ENCODE measurements around the gene TRAPPC10. TPM values are rescaled to one million over a fixed set of nuclear protein-coding genes. Genes with fewer than 3 reads are reported as not detected.

Gene TRAPPC10
- total RNA-seq, 4 donors from 2014 or later, result 17.9 to 32.9 (median 23.1) TPM

DNA sequence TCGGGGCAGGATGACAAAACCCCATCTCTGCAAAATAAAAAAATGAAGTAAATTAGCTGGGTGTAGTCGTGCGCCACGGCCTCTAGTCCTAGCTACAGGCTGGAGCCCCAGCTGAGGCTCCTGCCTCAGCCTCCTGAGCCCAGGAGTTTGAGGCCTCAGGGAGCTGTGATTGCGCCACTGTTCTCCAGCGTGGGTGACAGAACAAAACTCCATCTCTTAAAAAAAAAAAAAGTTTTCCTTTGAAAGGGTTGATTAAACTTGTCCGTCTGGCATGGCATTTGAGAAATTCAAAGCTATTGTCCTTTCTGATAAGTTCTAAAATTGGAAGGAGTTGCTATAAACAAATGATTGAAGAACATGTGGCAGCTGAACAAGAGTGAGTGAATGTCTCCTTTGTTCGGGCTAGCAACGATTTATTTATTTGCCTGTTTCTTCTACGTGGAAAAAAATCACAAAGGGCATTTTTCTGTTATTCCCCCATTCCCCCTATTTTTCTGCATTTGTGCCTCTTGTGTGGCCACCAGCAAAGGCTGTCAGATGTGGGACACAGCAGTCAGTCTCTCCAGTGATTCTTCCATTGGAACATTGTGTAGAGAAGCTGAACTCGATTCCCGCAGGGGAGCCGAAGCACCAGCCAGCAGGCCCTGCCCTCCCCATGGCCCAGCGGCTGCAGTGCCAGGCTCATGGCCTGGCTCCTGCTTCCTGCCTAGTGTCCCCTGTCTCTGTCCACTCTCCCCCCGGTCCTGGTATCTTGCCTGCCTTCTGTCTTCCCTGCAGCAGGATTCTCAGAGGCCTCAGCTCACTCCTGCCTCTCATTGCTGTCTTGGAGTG, 73.6 kb downstream of the TRAPPC10 start:
- no peaks in the 10 kb centered on the region for H3K4me1 ChIP-seq
- ATAC-seq, result no peak
- H3K9me3 ChIP-seq, result no peaks in the 10 kb centered on the region

DNA sequence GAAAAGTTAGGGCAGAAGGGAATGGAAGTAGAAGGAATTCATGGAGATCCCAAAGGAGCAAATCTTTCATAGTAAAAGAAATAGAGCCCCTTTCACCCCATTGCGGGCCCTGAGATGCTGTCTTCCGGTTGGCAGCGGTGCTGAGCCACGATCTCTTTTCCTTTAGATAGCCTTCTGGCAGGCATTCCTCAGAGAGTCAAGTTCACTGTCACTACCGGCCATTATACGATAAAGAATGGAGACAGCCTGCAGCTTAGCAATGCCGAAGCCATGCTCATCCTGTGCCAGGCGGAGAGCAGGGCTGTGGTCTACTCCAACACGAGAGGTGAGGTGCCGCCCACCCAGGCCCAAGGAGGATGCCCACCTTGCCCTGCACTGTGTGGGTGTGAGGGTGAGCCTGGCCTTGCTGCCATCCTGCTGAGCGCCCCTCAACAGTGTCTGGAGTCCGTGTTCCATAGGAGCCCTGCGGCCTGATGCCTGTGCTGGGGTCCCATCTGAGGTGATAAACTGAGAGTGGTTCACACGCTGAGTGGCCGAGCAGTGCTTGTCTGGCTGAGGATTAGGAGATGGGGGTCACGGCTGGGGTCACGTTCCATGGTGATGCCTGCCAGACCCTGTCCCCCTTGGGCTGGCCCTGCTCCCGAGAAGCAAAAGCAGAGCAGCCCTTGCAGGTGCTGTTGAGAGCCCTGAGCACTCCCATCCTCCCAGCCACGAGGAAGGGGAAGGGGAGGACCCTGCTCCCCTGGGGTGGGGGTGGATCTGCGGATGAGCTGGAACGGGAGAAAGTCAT, 74.7 kb downstream of the TRAPPC10 start:
- H3K27me3 ChIP-seq, result no peaks in the 10 kb centered on the region
- H3K36me3 ChIP-seq, result peaks cover 0 to 88% of the 10 kb centered on the region in 2 donors
- no peak for TF ChIP-seq POLR2A (IDR thresholded peaks at IDR 0.05)
- TF ChIP-seq, protein P1, sequence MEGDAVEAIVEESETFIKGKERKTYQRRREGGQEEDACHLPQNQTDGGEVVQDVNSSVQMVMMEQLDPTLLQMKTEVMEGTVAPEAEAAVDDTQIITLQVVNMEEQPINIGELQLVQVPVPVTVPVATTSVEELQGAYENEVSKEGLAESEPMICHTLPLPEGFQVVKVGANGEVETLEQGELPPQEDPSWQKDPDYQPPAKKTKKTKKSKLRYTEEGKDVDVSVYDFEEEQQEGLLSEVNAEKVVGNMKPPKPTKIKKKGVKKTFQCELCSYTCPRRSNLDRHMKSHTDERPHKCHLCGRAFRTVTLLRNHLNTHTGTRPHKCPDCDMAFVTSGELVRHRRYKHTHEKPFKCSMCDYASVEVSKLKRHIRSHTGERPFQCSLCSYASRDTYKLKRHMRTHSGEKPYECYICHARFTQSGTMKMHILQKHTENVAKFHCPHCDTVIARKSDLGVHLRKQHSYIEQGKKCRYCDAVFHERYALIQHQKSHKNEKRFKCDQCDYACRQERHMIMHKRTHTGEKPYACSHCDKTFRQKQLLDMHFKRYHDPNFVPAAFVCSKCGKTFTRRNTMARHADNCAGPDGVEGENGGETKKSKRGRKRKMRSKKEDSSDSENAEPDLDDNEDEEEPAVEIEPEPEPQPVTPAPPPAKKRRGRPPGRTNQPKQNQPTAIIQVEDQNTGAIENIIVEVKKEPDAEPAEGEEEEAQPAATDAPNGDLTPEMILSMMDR (IDR thresholded peaks at IDR 0.05 in 4 of 5, conservative IDR thresholded peaks at IDR 0.05 in 1 of 5), result no peak
- ATAC-seq (no peak), DNase-seq (no peak)
- no peak overlapping the region for H3K27ac ChIP-seq
- H3K4me1 ChIP-seq, result no peaks in the 10 kb centered on the region
- H3K9me3 ChIP-seq, result no peaks in the 10 kb centered on the region
- intact Hi-C loops (cut with DNase I; ENCODE audit: low total_unique reads), result no loop called here
- H3K4me3 ChIP-seq, result no peak overlapping the region
- in situ Hi-C loops (cut with MboI; ENCODE audit: low sequenced_read_pairs in 4 of 4), result no loop called here

More for the DNA sequence above, 73.6 kb downstream of the TRAPPC10 start:
- Histone ChIP-seq H3K36me3 (peaks cover 0 to 88% of the 10 kb centered on the region in 2 donors), H3K4me3 (no peak overlapping the region), H3K27me3 (no peaks in the 10 kb centered on the region), H3K27ac (no peak overlapping the region)
- no peak for TF ChIP-seq POLR2A (IDR thresholded peaks at IDR 0.05)
- TF ChIP-seq, protein P1 (IDR thresholded peaks at IDR 0.05 in 4 of 5, conservative IDR thresholded peaks at IDR 0.05 in 1 of 5), result no peak
- in situ Hi-C loops (cut with MboI; ENCODE audit: low sequenced_read_pairs in 4 of 4) (no loop called here), intact Hi-C loops (cut with DNase I; ENCODE audit: low total_unique reads) (no loop called here)
- no peak for DNase-seq

DNA sequence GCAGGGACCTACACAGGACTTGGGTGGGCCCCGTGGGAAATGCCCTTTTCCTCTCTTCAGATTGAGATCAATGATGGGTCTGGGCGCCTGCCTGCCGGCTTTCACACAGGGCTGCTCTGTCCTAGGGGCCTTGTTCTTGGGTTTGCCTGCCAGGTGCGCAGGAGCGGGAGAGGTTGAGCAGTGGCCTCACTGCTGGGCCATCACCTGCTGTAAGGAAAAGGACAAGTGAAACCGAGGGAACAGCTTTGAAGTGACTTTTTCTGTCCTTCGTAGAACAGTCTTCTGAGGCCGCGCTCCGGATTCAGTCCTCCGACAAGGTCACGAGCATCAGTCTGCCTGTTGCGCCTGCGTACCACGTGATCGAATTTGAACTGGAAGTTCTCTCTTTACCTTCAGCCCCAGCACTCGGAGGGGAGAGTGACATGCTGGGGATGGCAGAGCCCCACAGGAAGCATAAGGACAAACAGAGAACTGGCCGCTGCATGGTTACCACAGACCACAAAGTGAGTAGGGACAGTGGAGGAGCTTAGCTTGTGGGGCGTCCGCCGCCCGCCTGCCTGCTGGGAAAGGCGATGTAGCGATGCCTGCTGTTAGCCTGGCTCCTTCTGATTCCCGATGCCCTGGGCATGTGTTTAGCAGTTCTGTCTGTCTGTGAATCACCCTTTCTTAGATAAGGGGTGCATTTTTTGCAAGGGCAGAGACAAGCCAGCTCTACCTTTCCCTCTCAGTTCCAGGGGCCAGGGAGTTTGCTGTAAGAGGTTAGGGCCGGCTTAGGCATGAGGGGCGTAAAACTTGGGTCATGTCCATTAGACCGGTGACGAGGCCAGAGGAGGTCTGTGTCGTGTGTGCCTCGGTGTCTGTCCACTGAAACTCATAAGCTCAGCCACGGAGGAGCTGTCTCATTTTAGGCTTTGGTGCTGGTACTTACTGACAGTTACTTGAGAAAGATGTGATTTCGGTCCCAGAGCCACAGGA, 75.6 kb downstream of the TRAPPC10 start:
- TF ChIP-seq POLR2A (IDR thresholded peaks at IDR 0.05), result no peak
- TF ChIP-seq, protein P1 (IDR thresholded peaks at IDR 0.05 in 4 of 5, conservative IDR thresholded peaks at IDR 0.05 in 1 of 5), result no peak
- Histone ChIP-seq H3K36me3 (peaks cover 0 to 85% of the 10 kb centered on the region in 2 donors), H3K4me1 (no peaks in the 10 kb centered on the region), H3K27me3 (no peaks in the 10 kb centered on the region), H3K9me3 (no peaks in the 10 kb centered on the region), H3K4me3 (no peak overlapping the region), H3K27ac (no peak overlapping the region)
- DNase-seq (no peak), ATAC-seq (no peak)
- in situ Hi-C loops (cut with MboI; ENCODE audit: low sequenced_read_pairs in 4 of 4) (no loop called here), intact Hi-C loops (cut with DNase I; ENCODE audit: low total_unique reads) (no loop called here)

DNA sequence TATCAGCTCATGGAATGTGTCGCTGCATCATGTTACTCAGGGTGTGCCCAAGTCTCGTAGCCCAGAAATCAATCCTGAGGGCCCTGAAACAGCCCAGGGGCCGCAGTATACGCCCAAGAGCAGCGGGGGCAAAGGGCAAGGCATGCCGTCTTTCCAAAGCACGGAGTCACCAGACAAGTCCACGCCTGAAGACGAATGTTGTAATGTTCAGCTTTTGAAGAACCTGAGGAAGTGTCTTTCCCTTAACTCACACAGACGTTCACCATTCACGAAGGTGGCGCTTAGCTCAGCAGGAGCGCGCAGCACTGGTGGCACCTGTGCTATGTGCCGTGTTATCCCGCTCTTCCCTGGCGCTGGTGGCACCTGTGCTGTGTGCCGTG, 76.3 kb downstream of the TRAPPC10 start:
- no peak for ATAC-seq
- no peaks in the 10 kb centered on the region for H3K9me3 ChIP-seq
- H3K27me3 ChIP-seq, result no peaks in the 10 kb centered on the region
- no peak for TF ChIP-seq POLR2A (IDR thresholded peaks at IDR 0.05)
- TF ChIP-seq, protein P1 (IDR thresholded peaks at IDR 0.05 in 4 of 5, conservative IDR thresholded peaks at IDR 0.05 in 1 of 5), result no peak
- no peaks in the 10 kb centered on the region for H3K4me1 ChIP-seq
- no peak overlapping the region for H3K27ac ChIP-seq
- intact Hi-C loops (cut with DNase I; ENCODE audit: low total_unique reads) (no loop called here), in situ Hi-C loops (cut with MboI; ENCODE audit: low sequenced_read_pairs in 4 of 4) (no loop called here)
- no peak overlapping the region for H3K4me3 ChIP-seq
- H3K36me3 ChIP-seq, result peaks cover 0 to 85% of the 10 kb centered on the region in 2 donors
- DNase-seq, result no peak
